HG03442 (cell line): Measurements from ENCODE around the gene DOK3.
A peak's percentile ranks its signal among the peaks of the same experiment; 100 is the strongest.
"Not testable (repeated sequence)": the region's sequence is repeated elsewhere in the genome, so short reads cannot be mapped to it uniquely, and the experiment has no call there.

ENCODE experiments used
- ATAC-seq: cut with Tn5 transposase; IDR thresholded peaks from one replicate; pipeline ENCODE4 v1.9.1; 2021; ENCODE audit warnings: mild to moderate bottlenecking, moderate library complexity; ENCODE audit not compliant: unreplicated experiment

Gene DOK3

DNA sequence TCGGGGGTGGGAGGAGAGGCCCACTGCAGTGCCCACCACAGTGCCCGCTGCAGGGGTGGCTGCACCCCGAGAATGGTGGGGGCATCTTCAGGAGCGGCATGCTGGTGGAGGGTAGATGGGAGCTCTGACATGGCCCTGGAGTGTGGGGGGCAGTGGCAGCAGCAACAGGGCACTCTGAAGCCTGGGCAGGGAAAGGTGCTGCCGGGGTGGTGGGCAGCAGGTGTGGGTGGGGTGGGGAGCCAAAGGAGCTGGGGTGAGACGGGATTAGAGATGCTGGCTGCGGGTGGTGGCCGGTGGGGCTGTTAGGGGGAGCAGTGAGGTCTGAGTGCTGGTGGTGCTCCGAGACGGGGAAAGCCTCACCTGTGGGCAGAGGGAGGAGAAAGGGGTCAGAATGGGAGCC, 26.8 kb upstream of the DOK3 start:
- ATAC-seq, result no peak

DNA sequence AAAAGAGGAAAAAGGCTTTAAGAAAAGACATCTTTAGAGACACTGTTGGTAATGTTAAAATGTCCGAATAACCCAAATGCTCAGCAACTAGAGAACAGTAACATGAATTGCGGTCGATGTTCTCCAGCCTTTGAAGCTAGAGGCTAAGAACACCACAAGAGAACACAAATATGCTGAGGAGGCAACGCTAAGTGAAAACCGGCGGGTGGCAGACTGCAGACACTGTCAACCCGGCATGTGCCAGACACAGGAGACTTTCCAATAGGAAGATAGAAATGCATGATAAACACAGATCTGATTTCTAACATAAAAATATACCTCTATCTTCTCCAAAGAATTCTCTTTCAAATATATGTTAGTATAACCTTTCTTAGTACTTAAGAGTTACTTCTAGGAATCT, 25.5 kb upstream of the DOK3 start:
- ATAC-seq, result no peak

DNA sequence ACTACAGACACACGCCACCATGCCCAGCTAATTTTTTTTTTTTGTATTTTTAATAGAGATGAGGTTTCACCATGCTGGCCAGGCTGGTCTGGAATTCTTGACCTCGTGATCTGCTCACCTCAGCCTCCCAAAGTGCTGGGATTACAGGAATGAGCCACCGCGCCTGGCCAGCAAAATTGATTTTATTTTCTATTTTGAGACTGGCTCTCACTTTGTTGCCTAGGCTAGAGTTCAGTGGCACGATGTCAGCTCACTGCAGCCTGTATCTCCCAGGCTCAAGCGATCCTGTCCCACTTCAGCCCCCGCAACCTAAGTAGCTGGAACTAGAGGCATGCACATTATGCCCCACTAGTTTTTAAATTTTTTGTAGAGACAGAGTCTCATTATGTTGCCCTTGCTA, 24.8 kb upstream of the DOK3 start:
- ATAC-seq, result not testable (repeated sequence)

DNA sequence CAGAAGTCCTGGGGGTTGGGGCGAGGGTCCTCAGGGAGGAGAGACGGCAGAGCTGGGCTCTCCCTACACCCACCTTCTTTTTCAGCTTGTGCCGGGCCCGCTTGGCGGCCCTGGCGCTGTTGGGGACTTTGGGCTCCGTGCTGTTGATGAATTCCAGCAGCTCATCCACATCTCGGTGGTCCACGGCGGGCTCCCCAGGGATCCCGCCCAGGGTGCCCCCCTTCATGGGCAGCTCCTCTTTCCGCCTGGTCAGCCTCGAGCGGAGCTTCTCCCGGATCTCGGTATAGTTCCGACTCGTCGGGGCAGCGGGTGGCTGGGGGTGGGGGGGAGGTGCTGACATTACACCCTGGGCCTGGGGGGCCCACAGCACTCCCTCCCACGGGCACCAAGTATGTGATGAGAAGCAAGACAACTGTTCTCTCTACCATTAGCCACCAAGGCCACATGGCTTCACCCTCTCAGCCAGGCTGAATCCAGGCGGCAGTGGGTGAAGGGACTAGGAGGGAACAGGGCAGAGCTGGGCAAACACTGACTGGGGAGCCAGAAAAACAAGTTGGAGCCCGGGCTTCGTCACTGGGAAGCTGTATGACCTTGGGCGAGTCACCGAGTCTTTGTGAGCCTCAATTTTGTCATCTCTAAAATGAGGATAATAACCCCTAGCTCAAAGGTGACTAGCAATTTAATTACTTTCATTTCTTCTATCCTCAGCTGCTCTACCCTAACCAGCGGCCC, 21.7 kb upstream of the DOK3 start:
- no peak for ATAC-seq

DNA sequence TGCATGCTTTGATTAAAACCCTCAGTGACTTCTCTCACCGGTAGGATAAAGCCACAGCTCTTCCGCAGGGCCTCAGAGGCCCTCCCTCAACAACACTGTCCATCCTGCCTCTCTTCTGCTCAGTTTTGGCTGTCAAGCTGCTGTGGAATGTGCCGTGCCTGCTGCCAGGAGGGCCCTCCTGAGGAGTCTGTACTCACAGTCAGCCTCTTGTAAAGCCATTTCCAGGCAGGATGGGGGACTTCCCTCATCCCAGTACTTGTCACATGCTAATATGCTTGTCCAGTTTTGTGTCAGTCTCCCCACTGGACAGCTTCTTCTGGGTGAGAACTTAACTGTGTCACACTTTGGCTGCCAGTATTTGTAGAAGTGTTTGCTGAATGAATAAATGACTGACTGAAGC, 21.0 kb upstream of the DOK3 start:
- ATAC-seq, result no peak

DNA sequence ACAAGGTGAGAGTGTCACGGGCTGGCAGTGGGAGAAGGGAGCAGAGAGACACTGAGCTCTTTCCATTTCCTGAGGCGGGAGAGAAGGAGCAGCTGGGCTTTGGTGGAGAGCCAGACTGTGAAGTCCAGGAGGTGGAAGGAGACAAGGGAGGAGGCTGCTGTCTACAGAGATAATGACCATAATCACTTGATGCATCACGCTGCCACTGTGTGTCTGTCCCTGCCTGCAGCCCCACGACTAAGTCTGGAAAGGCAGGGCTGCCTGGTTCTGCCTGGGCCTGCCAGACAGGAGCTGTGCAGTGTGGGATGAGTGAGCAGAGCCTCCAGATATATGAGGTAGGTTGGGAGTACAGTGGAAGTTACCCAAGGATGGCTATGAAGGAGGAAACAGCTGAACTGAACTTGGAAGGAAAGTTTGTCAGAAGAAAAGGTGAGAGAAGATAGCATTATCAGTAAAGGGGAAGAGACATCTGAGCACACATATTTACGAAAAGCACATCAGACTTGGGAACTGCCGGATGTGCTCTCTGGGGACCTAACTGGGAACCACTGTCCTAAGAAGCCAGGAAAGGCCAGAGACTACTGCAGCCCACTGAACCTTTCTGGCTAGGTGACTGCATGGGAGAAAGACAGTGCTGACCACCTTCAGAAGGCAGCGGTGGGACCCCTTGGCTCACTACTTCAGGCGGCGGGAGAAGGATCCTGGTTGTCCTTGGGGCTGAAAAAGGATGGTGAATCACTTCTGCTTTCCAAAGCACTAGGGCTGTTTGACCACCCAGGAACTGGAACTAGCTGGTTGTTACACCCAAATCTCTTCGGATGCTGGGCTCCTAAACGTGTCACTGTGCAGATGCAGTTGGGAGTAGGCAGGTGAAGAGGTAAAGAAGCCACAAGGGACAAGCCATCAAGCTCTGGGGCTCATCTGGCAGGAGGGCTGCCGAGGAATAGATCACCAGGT, 19.9 kb upstream of the DOK3 start:
- ATAC-seq, result no peak

DNA sequence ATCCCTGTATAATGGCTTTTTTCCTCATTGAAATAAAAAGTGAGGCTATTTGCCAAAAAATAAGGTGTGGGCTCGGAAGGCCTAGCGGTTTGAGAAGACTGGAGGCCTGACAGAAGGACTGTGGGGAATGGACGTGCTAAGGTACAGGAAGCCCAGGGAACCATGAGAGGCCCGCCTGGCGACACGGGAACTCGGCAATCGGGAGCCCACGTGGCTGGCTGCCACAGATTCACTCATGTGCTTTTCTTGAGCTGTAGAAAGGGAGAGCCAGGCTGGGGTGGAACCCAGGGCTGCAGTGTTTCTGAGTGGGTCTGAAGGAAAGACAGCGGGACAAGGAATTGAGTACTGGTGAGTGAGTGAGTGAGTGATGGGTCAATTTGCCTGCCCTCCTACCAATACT, 19.0 kb upstream of the DOK3 start:
- ATAC-seq, result no peak

DNA sequence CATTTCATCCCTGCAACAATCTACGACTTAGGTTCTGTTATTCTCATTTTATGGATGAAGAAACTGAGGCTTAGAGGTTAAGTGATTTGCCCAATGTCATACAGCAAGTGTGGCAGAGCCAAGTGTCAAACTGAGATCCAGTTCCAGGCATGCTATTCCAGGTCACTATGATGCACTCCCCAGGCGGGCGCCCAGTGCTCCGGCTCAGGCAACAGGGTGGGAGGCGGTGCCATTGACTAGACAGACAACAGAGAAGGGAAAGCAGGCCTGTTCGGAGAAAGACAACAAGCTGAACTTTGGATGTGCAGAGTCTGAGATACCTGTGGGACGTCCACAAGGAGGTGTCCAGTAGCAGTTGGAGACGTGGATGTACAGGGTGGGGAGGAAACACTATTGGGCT, 18.0 kb upstream of the DOK3 start:
- no peak for ATAC-seq

DNA sequence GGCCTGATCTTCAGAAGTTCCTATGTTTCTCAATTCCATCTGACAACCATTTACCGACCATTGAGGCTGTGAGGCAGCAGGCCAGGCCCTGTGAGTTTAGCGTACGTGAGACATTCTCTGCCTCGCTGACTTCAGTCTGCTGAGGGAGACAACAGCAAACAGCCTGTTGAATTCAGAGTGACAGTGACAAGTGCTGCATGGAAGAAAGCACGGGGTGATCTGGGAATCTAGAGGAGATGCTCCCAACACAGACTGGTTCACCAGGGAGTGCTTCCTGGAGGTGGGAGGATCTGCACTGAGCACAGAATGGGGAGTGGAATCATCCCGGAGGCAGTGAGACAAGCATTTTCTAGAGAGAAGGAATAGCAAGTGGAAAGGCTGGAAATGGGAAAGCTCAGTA, 17.2 kb upstream of the DOK3 start:
- ATAC-seq, result no peak

DNA sequence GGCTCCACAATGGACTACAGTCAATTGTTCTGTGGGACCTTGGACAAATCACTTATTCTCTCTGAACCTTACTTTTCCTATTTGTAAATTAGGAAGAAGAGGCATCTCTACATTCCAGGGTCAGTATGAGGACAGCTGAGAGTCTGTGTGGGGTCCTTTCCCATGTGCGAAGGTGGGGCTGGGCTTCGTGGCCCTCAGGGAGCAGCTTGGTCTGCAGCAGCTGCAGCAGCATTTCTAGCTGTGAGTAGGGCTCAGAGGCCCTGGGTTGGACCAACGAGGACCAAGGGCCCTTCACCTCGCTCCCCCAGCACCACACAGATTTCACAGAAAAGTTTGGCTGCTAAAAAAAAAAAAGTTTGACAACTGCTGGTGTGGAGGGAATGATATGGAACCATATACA, 16.6 kb upstream of the DOK3 start:
- no peak for ATAC-seq

DNA sequence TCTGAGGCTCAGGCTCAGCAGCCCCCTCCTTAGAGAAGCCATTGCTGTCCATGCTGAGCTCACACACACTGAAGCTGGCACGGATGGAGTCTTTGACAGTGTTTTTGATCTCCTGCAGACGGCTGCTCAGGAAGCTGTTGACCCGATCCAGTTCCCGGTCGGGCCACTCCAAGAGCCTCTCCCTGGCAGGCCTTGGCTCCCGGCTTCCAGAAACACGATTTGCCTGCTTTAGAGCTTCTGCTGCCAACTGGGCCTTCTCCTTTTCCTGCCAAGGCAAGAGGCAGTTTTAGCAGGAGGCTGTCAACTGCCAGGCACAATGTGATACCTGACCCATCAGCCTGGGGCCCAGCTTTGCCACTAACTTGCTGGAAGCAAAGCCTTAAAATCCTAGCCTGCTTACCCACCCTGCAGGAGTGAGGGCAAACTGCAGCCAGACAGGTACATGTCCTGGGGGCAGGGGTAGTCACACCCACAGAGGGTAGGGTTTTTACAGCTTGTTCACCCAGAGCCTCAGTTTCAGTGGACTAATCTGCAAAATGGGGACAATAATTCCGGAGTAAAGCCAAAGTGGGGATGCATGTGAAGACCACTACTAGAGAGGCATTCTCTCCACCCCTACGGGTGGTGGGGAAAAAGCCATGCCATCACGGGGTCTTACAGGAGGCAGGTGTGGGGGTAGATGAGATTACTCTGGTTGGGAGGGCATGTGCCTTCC, 15.5 kb upstream of the DOK3 start:
- no peak for ATAC-seq

DNA sequence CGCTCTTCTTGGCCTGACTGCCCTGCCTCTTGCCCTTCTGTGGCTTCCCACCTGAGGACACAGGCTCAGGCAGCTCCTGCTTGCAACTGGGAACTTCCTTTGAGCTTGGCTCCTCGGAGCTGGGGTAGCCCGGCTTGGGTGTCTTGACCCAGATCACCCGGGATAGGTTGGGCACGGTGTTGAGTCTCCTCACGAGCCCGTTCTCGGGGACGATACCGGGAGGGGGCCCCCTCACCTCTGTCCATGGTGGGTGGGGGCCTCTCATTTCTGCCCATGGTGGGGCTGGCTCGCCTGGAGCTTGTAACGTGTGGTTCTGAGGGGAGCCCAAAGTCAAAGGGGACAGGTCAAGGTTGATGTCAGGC, 14.9 kb upstream of the DOK3 start:
- no peak for ATAC-seq

DNA sequence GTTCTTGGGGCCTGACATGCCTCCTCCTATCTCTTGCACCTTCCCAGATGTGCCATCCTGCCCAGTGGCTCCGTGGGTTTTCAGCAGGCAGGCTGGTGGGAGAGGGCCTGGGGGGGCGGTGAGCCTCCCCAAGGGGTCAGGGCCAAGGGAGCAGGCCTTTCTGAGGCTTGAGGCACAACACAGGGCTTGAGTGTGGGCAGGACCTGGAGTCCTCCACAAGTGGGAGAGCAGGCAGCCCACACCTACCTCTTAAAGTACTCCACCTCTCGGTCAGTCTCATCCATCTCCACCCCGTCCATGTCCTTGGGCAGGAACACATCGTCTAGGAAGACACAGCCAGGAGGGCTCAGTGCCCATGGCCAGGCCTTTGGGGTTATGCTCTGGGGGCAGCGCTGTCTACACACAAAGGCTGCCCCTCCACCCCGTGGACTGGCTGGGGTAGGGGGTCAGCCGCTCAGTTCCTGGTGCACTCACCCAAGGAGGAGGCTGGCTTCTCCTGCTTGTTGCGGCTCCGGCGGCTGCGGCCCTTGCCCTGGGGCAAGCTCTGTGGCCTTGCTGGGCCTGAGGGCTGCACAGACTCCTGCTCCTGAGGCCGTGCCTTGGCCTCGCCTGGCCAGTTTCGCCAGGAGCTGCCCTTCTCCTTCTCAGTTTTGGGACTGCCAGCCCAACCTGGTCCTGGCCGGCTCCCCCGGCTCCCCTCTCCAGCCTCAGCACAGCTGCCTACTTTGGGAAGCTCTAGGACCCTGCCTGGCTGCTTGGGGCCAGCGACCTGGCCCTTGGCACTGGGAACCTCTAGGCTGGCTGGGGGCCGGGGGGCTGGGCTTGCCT, 14.3 kb upstream of the DOK3 start:
- no peak for ATAC-seq

DNA sequence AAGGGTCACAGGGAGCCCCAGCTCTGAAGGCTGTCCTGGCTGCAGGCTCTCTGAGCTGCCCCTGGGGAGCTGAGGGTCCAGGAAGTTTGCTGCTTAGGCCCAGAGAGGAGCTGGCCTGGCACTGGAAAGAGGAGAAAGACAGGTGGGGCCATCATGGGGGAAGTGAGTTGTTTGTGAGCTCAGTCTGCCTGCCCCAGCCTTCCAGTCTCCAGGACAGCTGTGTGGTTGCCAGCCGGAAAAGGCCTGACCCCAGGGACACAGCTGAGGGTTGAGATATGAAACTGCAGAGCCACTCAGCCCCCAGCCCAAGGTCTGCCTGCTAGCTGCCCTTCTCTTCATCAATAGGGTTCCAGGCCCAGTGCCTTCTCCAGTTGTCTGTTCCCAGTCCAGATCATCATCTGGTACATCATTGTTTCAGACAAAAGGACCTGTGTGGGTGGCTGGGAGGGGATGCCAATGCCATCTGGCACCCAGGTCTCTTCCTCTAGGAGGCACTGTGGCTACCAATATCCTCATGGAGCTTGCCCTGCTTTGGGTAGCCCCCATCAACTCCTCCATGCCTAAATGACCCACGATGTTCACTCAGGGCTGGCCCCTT, 11.4 kb upstream of the DOK3 start:
- ATAC-seq, result no peak

DNA sequence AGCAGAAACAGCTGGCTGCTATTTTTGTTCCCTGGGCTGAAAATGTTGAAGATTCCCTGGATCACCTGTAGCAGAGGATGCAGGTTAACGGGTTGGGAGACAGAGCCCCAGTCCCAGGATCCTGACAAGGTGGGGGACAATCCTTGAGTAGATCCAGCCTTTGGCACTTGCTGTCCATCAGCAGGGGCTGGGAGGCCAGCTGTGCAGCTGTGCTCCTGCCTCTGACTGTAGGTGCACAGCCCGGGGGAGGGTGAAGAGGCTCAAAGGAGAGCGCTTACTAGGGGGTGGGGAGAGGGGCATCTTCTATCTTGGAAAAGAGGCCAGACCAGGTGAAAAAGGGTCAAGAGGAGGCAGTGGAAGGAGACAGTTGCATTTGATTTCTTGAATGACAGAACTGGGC, 10.6 kb upstream of the DOK3 start:
- ATAC-seq, result no peak

DNA sequence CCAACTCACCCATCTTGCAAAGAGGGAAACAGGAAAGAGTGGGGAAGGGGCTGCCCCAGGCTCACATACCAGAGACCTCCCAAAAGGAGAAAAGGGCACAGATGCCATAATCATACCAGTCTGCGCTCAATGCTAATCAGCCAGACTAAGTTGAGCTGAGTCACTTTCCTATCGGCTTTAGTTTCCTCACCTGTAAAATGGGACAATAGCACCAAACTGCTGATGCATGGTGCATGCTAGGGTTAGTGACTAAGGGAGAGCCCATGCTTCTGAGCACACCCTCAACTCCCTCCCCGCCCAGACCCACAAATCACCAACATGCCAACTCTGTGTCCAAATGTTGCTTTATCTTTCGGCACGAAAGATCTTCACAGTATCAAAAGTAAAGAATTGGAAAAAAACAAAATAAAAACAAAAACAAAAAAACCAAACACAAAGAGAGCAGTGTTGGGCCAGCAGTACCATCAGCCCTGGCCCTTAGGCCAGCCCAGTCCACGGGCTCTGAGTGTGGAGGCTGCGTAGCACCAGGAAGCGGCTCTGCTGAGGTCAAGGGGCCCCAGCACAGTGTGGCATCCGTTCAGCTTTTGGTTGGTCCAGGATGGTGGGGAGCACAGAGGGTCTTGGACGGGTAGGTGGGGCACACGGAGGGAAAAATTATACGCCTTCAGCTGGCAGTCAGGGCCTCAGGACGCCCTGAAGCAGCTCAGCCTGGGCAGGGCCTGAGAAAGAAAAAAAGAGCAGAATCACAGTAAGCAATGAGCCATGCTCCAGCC, 10.0 kb upstream of the DOK3 start:
- no peak for ATAC-seq

DNA sequence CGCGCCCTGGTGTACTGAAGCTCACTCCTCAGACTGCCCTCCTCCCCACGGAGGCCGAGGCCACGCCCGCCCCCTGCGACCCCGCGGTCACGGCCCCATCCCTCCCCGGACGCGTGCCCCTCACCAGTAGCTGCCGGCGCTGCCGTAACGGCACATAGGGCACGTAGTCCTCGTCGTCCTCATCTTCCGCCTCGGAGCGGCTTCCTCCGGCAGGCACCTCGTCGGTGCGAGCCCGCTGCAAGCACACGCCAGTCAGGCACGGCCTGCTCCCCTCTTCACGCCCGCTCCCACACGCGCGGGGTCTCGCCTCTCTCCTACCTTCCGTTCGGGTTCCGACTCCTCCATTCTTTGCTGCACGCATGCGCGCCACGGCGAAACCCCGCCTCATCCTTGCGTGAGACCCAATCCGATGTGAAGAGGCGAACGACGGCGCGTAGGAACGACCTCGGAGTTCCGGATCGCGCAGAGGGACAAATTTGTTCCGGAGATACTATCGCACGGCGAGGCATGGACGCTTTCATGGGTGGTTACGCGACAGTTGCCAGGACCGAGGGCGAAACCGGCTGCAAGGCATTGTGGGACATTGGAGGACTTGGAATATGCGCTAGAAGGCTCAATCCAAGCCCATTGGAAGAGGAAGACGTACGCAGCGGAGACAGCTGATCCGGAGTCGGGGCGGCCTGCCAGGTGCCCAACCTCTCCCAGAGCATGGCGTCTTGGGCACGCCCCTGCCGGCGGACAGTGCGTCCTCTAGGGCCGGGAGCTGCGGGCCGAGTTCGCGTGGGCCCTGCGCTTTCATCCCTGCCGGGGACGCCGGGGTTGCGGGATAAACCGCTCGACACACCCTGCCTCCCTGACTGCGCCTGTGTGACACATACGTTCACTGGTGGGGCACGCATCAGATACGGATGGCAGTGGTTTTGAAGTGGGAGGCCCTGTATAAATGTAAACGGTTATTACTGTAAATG, 7.3 kb upstream of the DOK3 start, which contains the start of gene DDX41:
DDX41 (minus strand) TSS at position 361 of the 968 bp plus-strand sequence; CDS start at position 345, 16 bp downstream.
- ATAC-seq, result peak; percentile 79

DNA sequence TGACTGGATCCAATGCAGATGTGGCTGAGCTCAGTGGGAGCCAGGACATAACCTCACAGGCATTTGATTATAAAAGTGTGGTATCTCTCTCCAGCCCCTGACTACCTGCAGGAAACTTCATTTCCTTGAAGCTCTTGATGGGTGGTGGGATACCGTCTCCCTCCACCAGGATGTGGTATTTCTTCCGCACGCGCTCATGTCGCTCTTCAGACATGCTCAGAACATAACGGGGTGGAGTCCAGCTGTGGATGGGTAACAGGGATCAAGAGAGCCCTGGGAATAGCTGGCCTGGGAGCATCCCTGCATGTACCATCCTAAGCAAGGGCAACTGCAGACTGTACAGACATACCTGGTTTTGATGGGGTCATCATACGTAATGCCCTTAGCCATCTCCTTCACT, 6.0 kb upstream of the DOK3 start:
- no peak for ATAC-seq
